ENCODE data around the gene DNAJC21. TPM values are rescaled to one million over a fixed set of nuclear protein-coding genes. Genes with fewer than 3 reads are reported as not detected.

The DNAJC21 gene
- total and polyA plus RNA-seq, 4 experiments from 2014 or later, result 10.1 to 67.9 (median 46.8) TPM

DNA sequence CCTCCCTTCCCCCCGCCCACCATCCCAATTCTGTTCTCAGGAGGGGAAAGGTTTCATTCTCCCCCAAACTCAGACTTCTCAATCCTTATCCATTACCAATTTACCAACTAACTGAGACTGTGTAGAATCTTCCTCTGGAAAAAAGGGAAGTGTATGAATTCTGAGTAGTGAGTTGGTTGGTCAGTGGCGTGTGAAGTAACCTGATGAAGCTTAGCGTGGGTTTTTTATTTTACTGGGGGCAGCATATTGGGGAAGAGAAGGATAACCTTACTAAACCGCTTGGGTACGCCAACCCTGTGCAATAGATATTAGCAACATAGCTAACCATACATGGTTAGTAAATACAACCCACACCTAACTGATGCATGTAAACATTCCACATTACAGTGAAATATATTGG lies 1.1 kb upstream of the DNAJC21 start:
- Histone ChIP-seq H3K27me3 (ENCODE audit: insufficient read depth, low read length) (no peaks in the 10 kb centered on the region), H3K27ac (ENCODE audit: low read depth, low read length) (no peak overlapping the region), H3K9me3 (ENCODE audit: control insufficient read depth in 1 of 2, low read length in 2 of 2) (no peaks in the 10 kb centered on the region), H3K4me3 (ENCODE audit: low read length in 2 of 2) (no peak overlapping the region), H3K4me1 (ENCODE audit: insufficient read depth, low read length) (peaks cover 25% of the 10 kb centered on the region), H3K36me3 (ENCODE audit: insufficient read depth, low read length) (peaks cover 17% of the 10 kb centered on the region)
- H3K4me1 Mint-ChIP-seq, result peaks cover 19 to 36% (median 26%) of the 10 kb centered on the region in 4 donors
- no peaks in the 10 kb centered on the region for H3K27me3 Mint-ChIP-seq
- no peaks in the 10 kb centered on the region for H3K9me3 Mint-ChIP-seq
- peaks cover 19 to 38% of the 10 kb centered on the region in 2 donors for H3K36me3 Mint-ChIP-seq
- peak overlapping the region in 3 of 8 donors; percentile 86 to 90 (median 88) for H3K4me3 Mint-ChIP-seq
- intact Hi-C loops (cut with micrococcal nuclease), result loop anchor here (2.0 to 10.0 kb wide), 2 partner anchors 273 to 1947 kb away; partner anchors contain the start of gene RAI14
- no peak for DNase-seq
- ChIA-PET CTCF (ENCODE audit: partially characterized antibody) (interaction anchor here (0.6 to 2.4 kb wide), 2 partner anchors 12 to 25 kb away, joined by 3 to 33 read pairs; partner anchors contain the start of genes BRIX1 and RAD1), POLR2A (ENCODE audit: partially characterized antibody) (interaction anchor here (4.8 kb wide), 1 partner anchor 13 kb away, joined by 169 read pairs; the partner anchor contains the start of genes BRIX1 and RAD1)
- H3K27ac Mint-ChIP-seq, result peak overlapping the region in 3 of 7 donors; percentile 27 to 95 (median 89)

DNA sequence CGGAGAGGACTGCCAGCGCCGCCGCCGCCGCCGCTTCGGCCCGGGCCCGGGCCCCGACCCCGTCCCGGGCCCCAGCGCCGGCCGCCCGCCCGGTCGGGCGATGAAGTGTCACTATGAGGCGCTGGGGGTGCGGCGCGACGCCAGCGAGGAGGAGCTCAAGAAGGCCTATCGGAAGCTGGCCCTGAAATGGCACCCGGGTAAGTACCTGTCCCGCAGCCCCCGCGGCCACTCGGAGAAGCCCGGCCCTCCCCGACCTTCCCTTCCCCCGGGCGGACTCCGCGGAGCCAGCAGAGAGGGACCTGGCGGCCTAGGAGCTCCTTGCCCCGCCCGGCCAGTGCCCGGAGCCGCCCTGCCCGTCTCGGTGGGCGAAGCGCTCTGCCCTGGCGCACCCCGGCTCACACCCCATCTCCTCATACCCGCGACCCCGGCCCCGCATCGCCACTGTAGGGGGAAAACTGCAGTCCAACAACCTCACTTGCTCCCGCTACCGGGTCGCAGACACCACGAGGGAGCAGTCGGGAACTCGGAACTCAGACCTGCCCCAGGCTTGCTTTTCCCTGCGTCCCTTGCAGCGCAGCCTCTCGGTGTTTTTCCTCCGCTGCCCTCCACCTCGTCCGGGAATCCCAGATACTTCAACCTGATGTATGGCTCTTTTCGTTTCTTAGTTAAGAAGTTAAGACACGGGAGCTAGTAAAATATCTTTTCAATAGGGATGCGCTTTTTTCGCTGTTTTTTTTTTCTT lies 532 bp downstream of the DNAJC21 start:
- Mint-ChIP-seq H3K4me3 (peak overlapping the region; percentile 96 to 99 (median 98)), H3K4me1 (peaks cover 26 to 42% (median 33%) of the 10 kb centered on the region in 4 donors), H3K27me3 (no peaks in the 10 kb centered on the region), H3K36me3 (peaks cover 11 to 35% of the 10 kb centered on the region in 2 donors), H3K9me3 (no peaks in the 10 kb centered on the region), H3K27ac (peak overlapping the region; percentile 89 to 98 (median 96))
- Histone ChIP-seq H3K36me3 (ENCODE audit: insufficient read depth, low read length) (peaks cover 7% of the 10 kb centered on the region), H3K27me3 (ENCODE audit: insufficient read depth, low read length) (no peaks in the 10 kb centered on the region), H3K4me3 (ENCODE audit: low read length in 2 of 2) (peak overlapping the region; percentile 77 to 83), H3K9me3 (ENCODE audit: control insufficient read depth in 1 of 2, low read length in 2 of 2) (no peaks in the 10 kb centered on the region), H3K4me1 (ENCODE audit: insufficient read depth, low read length) (peaks cover 25% of the 10 kb centered on the region), H3K27ac (ENCODE audit: low read depth, low read length) (peak overlapping the region; percentile 84)
- DNase-seq, result peak; percentile 80 to 91 (median 83)
- POLR2A ChIA-PET (ENCODE audit: partially characterized antibody), result interaction anchor here (0.6 to 4.8 kb wide), 16 partner anchors 9 to 1947 kb away, joined by 3 to 169 read pairs (median 4); partner anchors contain the start of genes AMACR, BRIX1, LMBRD2 and NADK2
- intact Hi-C loops (cut with micrococcal nuclease), result loop anchor here (1.0 to 10.0 kb wide), 5 partner anchors 15 to 1945 kb away; partner anchors contain the start of genes BRIX1, RAD1, RAI14 and TTC23L
- CTCF ChIA-PET (ENCODE audit: partially characterized antibody), result interaction anchor here (0.6 to 2.4 kb wide), 5 partner anchors 9 to 1313 kb away, joined by 3 to 33 read pairs (median 4); partner anchors contain the start of genes BRIX1, RAD1 and TTC23L

DNA sequence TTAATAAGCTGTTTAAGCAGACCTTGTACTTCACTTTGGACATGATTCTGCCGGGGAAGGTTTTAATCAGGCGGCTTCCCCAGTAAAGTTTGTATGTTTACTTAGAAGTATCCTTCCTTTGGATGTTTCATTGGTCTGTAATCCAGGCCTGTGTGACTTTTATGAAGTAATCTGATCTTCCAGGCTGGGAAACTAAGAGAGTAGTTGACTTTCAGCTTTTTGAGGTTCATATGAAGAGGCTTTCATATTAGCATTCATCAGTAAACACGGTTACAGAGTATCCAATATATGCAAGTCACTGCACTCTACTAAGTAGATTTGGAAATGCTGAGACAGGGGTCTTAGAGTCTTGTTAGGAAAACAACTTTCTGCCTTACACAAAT lies 1.1 kb downstream of the DNAJC21 start:
- DNase-seq, result no peak
- H3K4me3 Mint-ChIP-seq, result peak overlapping the region; percentile 96 to 99 (median 98)
- intact Hi-C loops (cut with micrococcal nuclease), result no loop called here

DNA sequence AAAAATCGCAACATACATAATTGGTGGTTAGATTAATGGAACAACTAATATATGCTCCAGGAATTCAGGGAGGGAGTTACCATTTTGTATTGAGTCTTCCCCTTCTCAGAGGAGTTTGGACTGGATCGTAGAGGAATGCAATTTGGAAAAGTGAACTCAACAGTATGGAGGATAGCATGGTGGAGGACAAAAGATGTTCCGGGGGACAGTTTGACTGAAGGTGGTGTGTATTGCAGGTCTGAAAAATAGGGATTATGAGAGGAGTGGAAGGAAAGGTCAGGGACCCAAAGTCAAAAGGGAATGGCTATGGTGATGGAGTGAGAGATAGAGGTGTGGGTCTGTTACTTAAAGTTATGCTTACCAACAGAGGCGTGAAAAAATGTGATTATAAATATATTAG lies 1.5 kb downstream of the DNAJC21 start:
- Histone ChIP-seq H3K9me3 (ENCODE audit: control insufficient read depth in 1 of 2, low read length in 2 of 2) (no peaks in the 10 kb centered on the region), H3K4me1 (ENCODE audit: insufficient read depth, low read length) (peaks cover 25% of the 10 kb centered on the region), H3K36me3 (ENCODE audit: insufficient read depth, low read length) (peaks cover 9% of the 10 kb centered on the region), H3K27ac (ENCODE audit: low read depth, low read length) (peak overlapping the region; percentile 84), H3K4me3 (ENCODE audit: low read length in 2 of 2) (peak overlapping the region; percentile 77 to 83), H3K27me3 (ENCODE audit: insufficient read depth, low read length) (no peaks in the 10 kb centered on the region)
- H3K27ac Mint-ChIP-seq, result peak overlapping the region in 6 of 7 donors; percentile 89 to 98 (median 96)
- H3K9me3 Mint-ChIP-seq, result no peaks in the 10 kb centered on the region
- DNase-seq, result no peak
- CTCF ChIA-PET (ENCODE audit: partially characterized antibody), result interaction anchor here (1.3 to 2.4 kb wide), 2 partner anchors 8 to 15 kb away, joined by 3 to 33 read pairs; partner anchors contain the start of genes BRIX1 and RAD1
- H3K4me3 Mint-ChIP-seq, result peak overlapping the region; percentile 96 to 99 (median 98)
- peaks cover 24 to 44% (median 35%) of the 10 kb centered on the region in 4 donors for H3K4me1 Mint-ChIP-seq
- POLR2A ChIA-PET (ENCODE audit: partially characterized antibody), result interaction anchor here (1.1 to 4.8 kb wide), 3 partner anchors 8 to 924 kb away, joined by 3 to 169 read pairs (median 11); partner anchors contain the start of genes BRIX1 and RAD1
- intact Hi-C loops (cut with micrococcal nuclease), result no loop called here
- H3K36me3 Mint-ChIP-seq, result peaks cover 5 to 36% of the 10 kb centered on the region in 2 donors
- no peaks in the 10 kb centered on the region for H3K27me3 Mint-ChIP-seq

More for the DNA sequence above, 1.1 kb downstream of the DNAJC21 start:
- peak overlapping the region; percentile 77 to 83 for H3K4me3 ChIP-seq (ENCODE audit: low read length in 2 of 2)
- no peaks in the 10 kb centered on the region for H3K27me3 ChIP-seq (ENCODE audit: insufficient read depth, low read length)
- no peaks in the 10 kb centered on the region for H3K27me3 Mint-ChIP-seq
- no peaks in the 10 kb centered on the region for H3K9me3 ChIP-seq (ENCODE audit: control insufficient read depth in 1 of 2, low read length in 2 of 2)
- no peaks in the 10 kb centered on the region for H3K9me3 Mint-ChIP-seq
- H3K4me1 Mint-ChIP-seq, result peaks cover 24 to 44% (median 35%) of the 10 kb centered on the region in 4 donors
- POLR2A ChIA-PET (ENCODE audit: partially characterized antibody), result interaction anchor here (0.6 to 4.8 kb wide), 10 partner anchors 9 to 1946 kb away, joined by 3 to 169 read pairs (median 12); partner anchors contain the start of genes BRIX1, LMBRD2, NADK2 and NIPBL
- peaks cover 25% of the 10 kb centered on the region for H3K4me1 ChIP-seq (ENCODE audit: insufficient read depth, low read length)
- H3K36me3 ChIP-seq (ENCODE audit: insufficient read depth, low read length), result peaks cover 6% of the 10 kb centered on the region
- H3K27ac Mint-ChIP-seq, result peak overlapping the region; percentile 89 to 98 (median 96)
- peaks cover 7 to 35% of the 10 kb centered on the region in 2 donors for H3K36me3 Mint-ChIP-seq
- H3K27ac ChIP-seq (ENCODE audit: low read depth, low read length), result peak overlapping the region; percentile 84
- CTCF ChIA-PET (ENCODE audit: partially characterized antibody), result interaction anchor here (1.3 to 2.4 kb wide), 2 partner anchors 9 to 14 kb away, joined by 3 to 33 read pairs; partner anchors contain the start of genes BRIX1 and RAD1

DNA sequence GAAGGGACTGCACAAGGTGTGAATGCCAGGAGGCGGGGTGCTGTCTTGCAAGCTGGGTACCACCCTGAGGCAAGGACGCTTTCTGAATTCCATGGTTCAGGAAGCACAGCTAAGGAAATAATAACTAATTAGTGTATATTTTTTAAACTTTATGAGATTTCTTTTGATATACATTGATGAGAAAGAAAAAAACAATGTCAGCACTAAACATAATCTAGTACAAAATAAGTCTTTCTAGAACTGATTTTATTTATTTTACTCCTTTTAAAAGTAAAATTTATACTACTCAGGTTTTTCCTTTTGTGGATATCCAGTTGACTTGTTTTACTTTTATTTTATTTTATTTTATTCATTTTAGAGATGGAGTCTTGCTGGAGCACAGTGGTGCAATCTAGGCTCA lies 3.6 kb downstream of the DNAJC21 start:
- DNase-seq, result no peak
- intact Hi-C loops (cut with micrococcal nuclease), result no loop called here
- Histone ChIP-seq H3K27ac (ENCODE audit: low read depth, low read length) (no peak overlapping the region), H3K36me3 (ENCODE audit: insufficient read depth, low read length) (peaks cover 24% of the 10 kb centered on the region), H3K27me3 (ENCODE audit: insufficient read depth, low read length) (no peaks in the 10 kb centered on the region), H3K4me3 (ENCODE audit: low read length in 2 of 2) (no peak overlapping the region), H3K4me1 (ENCODE audit: insufficient read depth, low read length) (peaks cover 25% of the 10 kb centered on the region), H3K9me3 (ENCODE audit: control insufficient read depth in 1 of 2, low read length in 2 of 2) (no peaks in the 10 kb centered on the region)
- Mint-ChIP-seq H3K9me3 (no peaks in the 10 kb centered on the region), H3K36me3 (peaks cover 14 to 38% of the 10 kb centered on the region in 2 donors), H3K27ac (no peak overlapping the region), H3K4me1 (peaks cover 26 to 44% (median 35%) of the 10 kb centered on the region in 4 donors), H3K27me3 (no peaks in the 10 kb centered on the region), H3K4me3 (no peak overlapping the region)
- ChIA-PET POLR2A (ENCODE audit: partially characterized antibody) (no interaction called here), CTCF (ENCODE audit: partially characterized antibody) (no interaction called here)

DNA sequence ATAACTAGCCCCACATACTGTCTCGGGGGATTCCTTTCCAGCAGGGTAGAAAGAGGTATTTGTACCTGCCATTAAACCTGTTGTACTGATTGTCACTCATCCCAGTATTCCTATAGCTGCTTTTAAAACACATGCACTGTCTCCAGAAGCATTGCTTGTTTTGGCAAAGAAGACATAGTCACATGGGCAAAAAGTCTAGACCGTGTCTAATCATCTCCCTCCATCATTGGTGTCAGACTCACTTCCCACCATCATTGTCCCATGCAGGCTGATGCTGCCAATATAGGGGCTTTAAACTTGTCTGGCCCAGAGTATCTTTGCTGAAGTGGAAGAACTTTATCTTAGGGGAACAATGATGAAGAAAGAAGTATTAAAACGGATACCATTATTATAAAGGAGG lies 12.6 kb downstream of the DNAJC21 start:
- H3K4me1 Mint-ChIP-seq, result peaks cover 0 to 2% (median under 1%) of the 10 kb centered on the region in 4 donors
- no peaks in the 10 kb centered on the region for H3K27me3 ChIP-seq (ENCODE audit: insufficient read depth, low read length)
- no peak for DNase-seq
- H3K4me3 ChIP-seq (ENCODE audit: low read length in 2 of 2), result no peak overlapping the region
- no peak overlapping the region for H3K4me3 Mint-ChIP-seq
- no peak overlapping the region for H3K27ac ChIP-seq (ENCODE audit: low read depth, low read length)
- H3K36me3 Mint-ChIP-seq, result peaks cover 53 to 55% of the 10 kb centered on the region in 2 donors
- H3K4me1 ChIP-seq (ENCODE audit: insufficient read depth, low read length), result no peaks in the 10 kb centered on the region
- intact Hi-C loops (cut with micrococcal nuclease), result no loop called here
- H3K27ac Mint-ChIP-seq, result peak overlapping the region in 2 of 7 donors; percentile 30 to 73
- POLR2A ChIA-PET (ENCODE audit: partially characterized antibody), result no interaction called here
- H3K9me3 ChIP-seq (ENCODE audit: control insufficient read depth in 1 of 2, low read length in 2 of 2), result no peaks in the 10 kb centered on the region
- H3K27me3 Mint-ChIP-seq, result no peaks in the 10 kb centered on the region
- peaks cover 40% of the 10 kb centered on the region for H3K36me3 ChIP-seq (ENCODE audit: insufficient read depth, low read length)
- no peaks in the 10 kb centered on the region for H3K9me3 Mint-ChIP-seq
- CTCF ChIA-PET (ENCODE audit: partially characterized antibody), result no interaction called here

Data from CD4-positive, alpha-beta memory T cell (primary cell).